Skeletal muscle tissue (tissue), 4 donors: ENCODE measurements around the gene TBRG4. TPM values are rescaled to one million over a fixed set of nuclear protein-coding genes. Genes with fewer than 3 reads are reported as not detected.

ENCODE experiments used
- H3K27ac ChIP-seq: one replicate; pipeline ENCODE4 v1.7.0; 2013; ENCODE audit warnings: mild to moderate bottlenecking, low read depth, low read length, inconsistent platforms
- H3K27me3 ChIP-seq, 3 donors: one replicate each; pipeline ENCODE4 v1.7.0; 2013; ENCODE audit warnings: low read length in 3 of 3; ENCODE audit not compliant: control insufficient read depth in 3 of 3, insufficient read depth in 3 of 3
- H3K36me3 ChIP-seq, 3 donors: one replicate each; pipeline ENCODE4 v1.7.0; 2013; ENCODE audit warnings: low read length in 3 of 3; ENCODE audit not compliant: control insufficient read depth in 3 of 3, insufficient read depth in 3 of 3
- H3K4me1 ChIP-seq, 3 donors: one replicate each; pipeline ENCODE4 v1.7.0; 2013; ENCODE audit warnings: low read length in 3 of 3, mild to moderate bottlenecking in 3 of 3; ENCODE audit not compliant: control insufficient read depth in 3 of 3, insufficient read depth in 3 of 3
- H3K4me3 ChIP-seq, 3 donors: one replicate each; pipeline ENCODE4 v1.7.0; 2013; ENCODE audit warnings: low read length in 3 of 3
- H3K9ac ChIP-seq, 3 donors: one replicate each; pipeline ENCODE4 v1.7.0; 2013; ENCODE audit warnings: low read length in 3 of 3, mild to moderate bottlenecking in 3 of 3, moderate library complexity in 2 of 3, low read depth in 1 of 3
- H3K9me3 ChIP-seq, 3 donors: one replicate each; pipeline ENCODE4 v1.7.0; 2013; ENCODE audit warnings: low read length in 3 of 3; ENCODE audit not compliant: control insufficient read depth in 3 of 3
- total RNA-seq: library from RNA; depleted of rRNA; stranded (reverse); fragments of >200 nt; gene quantifications from one replicate; pipeline ENCODE4 v1.2.3, GENCODE V29; 2014
- donor health status: Osteomylitis.

The TBRG4 gene
- total RNA-seq, 1 donor from 2014 or later, result 52.7 TPM

DNA sequence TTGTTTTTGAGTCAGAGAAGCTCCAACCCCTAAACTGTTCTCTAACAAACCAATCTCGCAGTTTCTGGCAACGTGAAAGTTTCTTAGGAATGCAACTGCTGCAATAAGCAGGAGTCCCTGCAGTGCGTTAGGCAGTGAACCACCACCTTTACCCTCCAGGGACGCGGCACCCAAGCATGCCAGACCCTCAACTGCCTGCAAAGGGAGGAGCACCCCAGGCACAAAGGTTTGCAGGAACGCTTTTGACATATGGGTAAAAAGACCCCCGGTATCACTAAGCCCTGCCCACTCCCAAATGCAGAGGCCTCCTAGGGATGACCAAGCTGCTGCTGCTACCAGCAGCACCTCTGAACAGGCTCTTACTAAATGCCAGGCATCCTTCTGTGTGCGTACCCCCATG lies 4.7 kb downstream of the TBRG4 start:
- Histone ChIP-seq H3K4me3 (no peak overlapping the region), H3K36me3 (peaks cover 69 to 73% (median 70%) of the 10 kb centered on the region in 3 donors), H3K4me1 (peaks cover 25 to 62% (median 34%) of the 10 kb centered on the region in 3 donors), H3K9ac (peak overlapping the region in 1 of 3 donors; percentile 50), H3K9me3 (no peaks in the 10 kb centered on the region), H3K27ac (no peak overlapping the region), H3K27me3 (no peaks in the 10 kb centered on the region)

GRCh38 chr7:45105588-45106188 lies 5.8 kb downstream of the TBRG4 start:
- H3K4me1 ChIP-seq, result peaks cover 24 to 54% (median 34%) of the 10 kb centered on the region in 3 donors
- peaks cover 81 to 85% (median 82%) of the 10 kb centered on the region in 3 donors for H3K36me3 ChIP-seq
- no peak overlapping the region for H3K4me3 ChIP-seq
- peak overlapping the region in 1 of 3 donors; percentile 16 for H3K9ac ChIP-seq
- no peaks in the 10 kb centered on the region for H3K9me3 ChIP-seq
- no peak overlapping the region for H3K27ac ChIP-seq
- no peaks in the 10 kb centered on the region for H3K27me3 ChIP-seq

GRCh38 chr7:45104844-45105587 lies 6.5 kb downstream of the TBRG4 start:
- peaks cover 21 to 49% (median 30%) of the 10 kb centered on the region in 3 donors for H3K4me1 ChIP-seq

GRCh38 chr7:45103958-45104843 lies 7.3 kb downstream of the TBRG4 start:
- H3K27ac ChIP-seq, result peak overlapping the region; percentile 13
- H3K4me3 ChIP-seq, result no peak overlapping the region
- no peaks in the 10 kb centered on the region for H3K9me3 ChIP-seq
- peaks cover 21 to 43% (median 28%) of the 10 kb centered on the region in 3 donors for H3K4me1 ChIP-seq
- peaks cover 96 to 100% (median 97%) of the 10 kb centered on the region in 3 donors for H3K36me3 ChIP-seq
- H3K9ac ChIP-seq, result no peak overlapping the region
- no peaks in the 10 kb centered on the region for H3K27me3 ChIP-seq

More at GRCh38 chr7:45104844-45105587, 6.5 kb downstream of the TBRG4 start:
- H3K9ac ChIP-seq, result no peak overlapping the region
- H3K4me3 ChIP-seq, result no peak overlapping the region
- H3K9me3 ChIP-seq, result no peaks in the 10 kb centered on the region
- no peaks in the 10 kb centered on the region for H3K27me3 ChIP-seq
- peaks cover 87 to 91% (median 88%) of the 10 kb centered on the region in 3 donors for H3K36me3 ChIP-seq
- H3K27ac ChIP-seq, result no peak overlapping the region

- Histone ChIP-seq H3K27me3 (no peaks in the 10 kb centered on the region), H3K4me3 (no peak overlapping the region), H3K4me1 (peaks cover 11 to 31% (median 18%) of the 10 kb centered on the region in 3 donors), H3K36me3 (peaks cover 88 to 94% (median 93%) of the 10 kb centered on the region in 3 donors), H3K9ac (no peak overlapping the region), H3K27ac (no peak overlapping the region), H3K9me3 (no peaks in the 10 kb centered on the region)
Measured at GRCh38 chr7:45102785-45103712, 8.4 kb downstream of the TBRG4 start.

- H3K9me3 ChIP-seq, result no peaks in the 10 kb centered on the region
- peaks cover 76 to 83% (median 80%) of the 10 kb centered on the region in 3 donors for H3K36me3 ChIP-seq
- H3K4me3 ChIP-seq, result no peak overlapping the region
- H3K4me1 ChIP-seq, result peaks cover 6 to 19% (median 11%) of the 10 kb centered on the region in 3 donors
- no peaks in the 10 kb centered on the region for H3K27me3 ChIP-seq
- no peak overlapping the region for H3K9ac ChIP-seq
- no peak overlapping the region for H3K27ac ChIP-seq
Measured at GRCh38 chr7:45101748-45102147, 9.7 kb downstream of the TBRG4 start.

DNA sequence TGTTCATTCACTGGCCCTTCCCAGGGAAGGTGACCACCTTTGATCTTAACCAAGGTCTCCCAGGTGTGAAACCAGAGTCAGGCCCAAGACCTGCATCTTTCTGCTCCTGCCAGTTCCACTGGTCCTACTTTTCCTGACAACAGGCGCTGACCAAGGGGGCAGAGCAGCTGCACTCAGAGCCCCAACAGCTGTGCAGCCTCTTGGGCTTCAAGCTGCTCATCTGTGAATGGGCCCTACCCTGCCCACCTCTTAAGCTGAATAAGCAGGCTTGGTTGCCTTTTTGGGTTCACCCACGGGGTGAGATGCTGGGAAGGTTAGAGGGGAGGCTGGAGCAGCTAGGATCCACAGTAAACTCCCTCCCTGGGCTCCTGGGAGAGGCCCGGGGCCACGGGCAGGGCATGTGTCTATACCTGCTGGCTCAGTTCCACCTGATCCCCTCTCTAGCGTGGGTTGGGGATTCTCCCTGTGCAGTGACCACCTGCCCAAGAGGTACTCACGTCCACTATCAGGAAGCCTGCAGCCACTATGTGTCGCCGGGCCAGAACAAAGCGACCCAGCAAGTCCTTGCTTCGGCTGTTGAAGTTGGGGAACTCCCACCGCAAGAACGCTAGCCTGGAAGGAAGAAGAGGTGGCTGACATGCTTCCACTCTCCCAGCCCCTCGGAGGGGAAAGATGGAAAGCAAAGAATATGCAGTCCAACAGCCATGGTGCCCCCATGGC lies 10.6 kb downstream of the TBRG4 start:
- Histone ChIP-seq H3K9ac (no peak overlapping the region), H3K4me3 (no peak overlapping the region), H3K27ac (no peak overlapping the region), H3K9me3 (no peaks in the 10 kb centered on the region), H3K36me3 (peaks cover 70 to 75% (median 73%) of the 10 kb centered on the region in 3 donors), H3K27me3 (no peaks in the 10 kb centered on the region), H3K4me1 (peaks cover 6 to 14% (median 11%) of the 10 kb centered on the region in 3 donors)

GRCh38 chr7:45099891-45100760 lies 11.4 kb downstream of the TBRG4 start:
- no peak overlapping the region for H3K9ac ChIP-seq
- H3K4me3 ChIP-seq, result no peak overlapping the region
- no peaks in the 10 kb centered on the region for H3K9me3 ChIP-seq
- H3K27ac ChIP-seq, result no peak overlapping the region
- peaks cover 62 to 67% (median 65%) of the 10 kb centered on the region in 3 donors for H3K36me3 ChIP-seq
- no peaks in the 10 kb centered on the region for H3K27me3 ChIP-seq
- peaks cover 0 to 7% (median 4%) of the 10 kb centered on the region in 3 donors for H3K4me1 ChIP-seq
